ENCODE data around the gene PARN. TPM values are rescaled to one million over a fixed set of nuclear protein-coding genes. Genes with fewer than 3 reads are reported as not detected.
"Not testable (repeated sequence)": the region's sequence is repeated elsewhere in the genome, so short reads cannot be mapped to it uniquely, and the experiment has no call there.

PARN gene
- total RNA-seq, 2 donors from 2014 or later: 56.1 to 68.9 TPM

GRCh38 chr16:14579266-14579665 lies 50.8 kb downstream of the PARN start:
- no peak for ATAC-seq (replicated peaks in 1 of 2)
- H3K27ac Mint-ChIP-seq: no peak overlapping the region
- H3K27me3 Mint-ChIP-seq (ENCODE audit: low read depth): no peaks in the 10 kb centered on the region
- peaks cover 5 to 22% of the 10 kb centered on the region in 2 donors for H3K36me3 Mint-ChIP-seq (ENCODE audit: insufficient read depth in 2 of 2)
- no peaks in the 10 kb centered on the region for H3K9me3 Mint-ChIP-seq
- no peaks in the 10 kb centered on the region for H3K4me1 Mint-ChIP-seq (ENCODE audit: low read depth)
- H3K4me3 Mint-ChIP-seq: no peak overlapping the region
- no peak for DNase-seq

- Mint-ChIP-seq H3K27me3 (ENCODE audit: low read depth) (no peaks in the 10 kb centered on the region), H3K4me3 (no peak overlapping the region), H3K4me1 (ENCODE audit: low read depth) (no peaks in the 10 kb centered on the region), H3K27ac (no peak overlapping the region), H3K36me3 (ENCODE audit: insufficient read depth in 2 of 2) (peaks cover 8 to 27% of the 10 kb centered on the region in 2 donors), H3K9me3 (no peaks in the 10 kb centered on the region)
- DNase-seq (no peak), ATAC-seq (replicated peaks in 1 of 2) (no peak)
These were observed 53.5 kb downstream of the PARN start for GRCh38 chr16:14576532-14576931.

- DNase-seq (no peak), ATAC-seq (replicated peaks in 1 of 2) (no peak)
- no peaks in the 10 kb centered on the region for H3K27me3 Mint-ChIP-seq (ENCODE audit: low read depth)
- H3K4me3 Mint-ChIP-seq: no peak overlapping the region
- no peaks in the 10 kb centered on the region for H3K9me3 Mint-ChIP-seq
- H3K36me3 Mint-ChIP-seq (ENCODE audit: insufficient read depth in 2 of 2): peaks cover 8 to 27% of the 10 kb centered on the region in 2 donors
- H3K4me1 Mint-ChIP-seq (ENCODE audit: low read depth): no peaks in the 10 kb centered on the region
- H3K27ac Mint-ChIP-seq: no peak overlapping the region
These were observed 54.0 kb downstream of the PARN start for GRCh38 chr16:14576069-14576468.

GRCh38 chr16:14574698-14575415 lies 55.2 kb downstream of the PARN start:
- not testable (repeated sequence) for H3K9me3 Mint-ChIP-seq; ATAC-seq (replicated peaks in 1 of 2); DNase-seq; H3K27me3 Mint-ChIP-seq (ENCODE audit: low read depth); H3K4me1 Mint-ChIP-seq (ENCODE audit: low read depth); H3K4me3 Mint-ChIP-seq
- peaks cover 8 to 27% of the 10 kb centered on the region in 2 donors for H3K36me3 Mint-ChIP-seq (ENCODE audit: insufficient read depth in 2 of 2)
- H3K27ac Mint-ChIP-seq: peak overlapping the region; percentile 19

GRCh38 chr16:14572535-14572934 lies 57.5 kb downstream of the PARN start:
- H3K27me3 Mint-ChIP-seq (ENCODE audit: low read depth): no peaks in the 10 kb centered on the region
- H3K27ac Mint-ChIP-seq: no peak overlapping the region

GRCh38 chr16:14569213-14569612 lies 60.8 kb downstream of the PARN start:
- no peak for ATAC-seq (replicated peaks in 1 of 2)
- no peak for DNase-seq
- no peak overlapping the region for H3K4me3 Mint-ChIP-seq
- peaks cover 6% of the 10 kb centered on the region for H3K4me1 Mint-ChIP-seq (ENCODE audit: low read depth)
- no peak overlapping the region for H3K27ac Mint-ChIP-seq
- peaks cover 3 to 10% of the 10 kb centered on the region in 2 donors for H3K36me3 Mint-ChIP-seq (ENCODE audit: insufficient read depth in 2 of 2)
- no peaks in the 10 kb centered on the region for H3K9me3 Mint-ChIP-seq
- H3K27me3 Mint-ChIP-seq (ENCODE audit: low read depth): no peaks in the 10 kb centered on the region

More at GRCh38 chr16:14572535-14572934, 57.5 kb downstream of the PARN start:
- ATAC-seq (replicated peaks in 1 of 2) (no peak), DNase-seq (no peak)
- Mint-ChIP-seq H3K4me1 (ENCODE audit: low read depth) (no peaks in the 10 kb centered on the region), H3K9me3 (no peaks in the 10 kb centered on the region), H3K4me3 (no peak overlapping the region), H3K36me3 (ENCODE audit: insufficient read depth in 2 of 2) (peaks cover 8 to 23% of the 10 kb centered on the region in 2 donors)

- Mint-ChIP-seq H3K9me3 (no peaks in the 10 kb centered on the region), H3K27ac (no peak overlapping the region), H3K36me3 (ENCODE audit: insufficient read depth in 2 of 2) (peaks cover 0 to 2% of the 10 kb centered on the region in 2 donors), H3K4me1 (ENCODE audit: low read depth) (peaks cover 12% of the 10 kb centered on the region), H3K4me3 (no peak overlapping the region), H3K27me3 (ENCODE audit: low read depth) (no peaks in the 10 kb centered on the region)
- DNase-seq: no peak
- no peak for ATAC-seq (replicated peaks in 1 of 2)
These were observed 63.5 kb downstream of the PARN start for GRCh38 chr16:14566599-14566998.

- no peak overlapping the region for H3K4me3 Mint-ChIP-seq
- DNase-seq (no peak), ATAC-seq (replicated peaks in 1 of 2) (no peak)
- H3K27me3 Mint-ChIP-seq (ENCODE audit: low read depth): no peaks in the 10 kb centered on the region
- H3K36me3 Mint-ChIP-seq (ENCODE audit: insufficient read depth in 2 of 2): peaks cover 0 to 2% of the 10 kb centered on the region in 2 donors
- no peak overlapping the region for H3K27ac Mint-ChIP-seq
- H3K9me3 Mint-ChIP-seq: no peaks in the 10 kb centered on the region
- peaks cover 12% of the 10 kb centered on the region for H3K4me1 Mint-ChIP-seq (ENCODE audit: low read depth)
These were observed 64.4 kb downstream of the PARN start for GRCh38 chr16:14565688-14566025.

- peak overlapping the region in 1 of 2 donors; percentile 72 for H3K4me3 Mint-ChIP-seq
- H3K27me3 Mint-ChIP-seq (ENCODE audit: low read depth): no peaks in the 10 kb centered on the region
- H3K4me1 Mint-ChIP-seq (ENCODE audit: low read depth): peaks cover 12% of the 10 kb centered on the region
- H3K36me3 Mint-ChIP-seq (ENCODE audit: insufficient read depth in 2 of 2): peaks cover 0 to under 1% of the 10 kb centered on the region in 2 donors
- peak overlapping the region; percentile 78 for H3K27ac Mint-ChIP-seq
- no peaks in the 10 kb centered on the region for H3K9me3 Mint-ChIP-seq
- ATAC-seq (replicated peaks in 1 of 2) (no peak), DNase-seq (no peak)
These were observed 65.0 kb downstream of the PARN start for GRCh38 chr16:14564861-14565687.

GRCh38 chr16:14564323-14564722 lies 65.7 kb downstream of the PARN start:
- Mint-ChIP-seq H3K4me3 (no peak overlapping the region), H3K27me3 (ENCODE audit: low read depth) (no peaks in the 10 kb centered on the region), H3K9me3 (no peaks in the 10 kb centered on the region), H3K36me3 (ENCODE audit: insufficient read depth in 2 of 2) (peaks cover 0 to 4% of the 10 kb centered on the region in 2 donors), H3K27ac (peak overlapping the region; percentile 78), H3K4me1 (ENCODE audit: low read depth) (peaks cover 12% of the 10 kb centered on the region)
- DNase-seq: no peak
- peak in 1 of 2 donors; percentile 25 for ATAC-seq (replicated peaks in 1 of 2)

- Mint-ChIP-seq H3K27ac (no peak overlapping the region), H3K36me3 (ENCODE audit: insufficient read depth in 2 of 2) (peaks cover 0 to 4% of the 10 kb centered on the region in 2 donors), H3K4me1 (ENCODE audit: low read depth) (peaks cover 12% of the 10 kb centered on the region), H3K4me3 (no peak overlapping the region), H3K9me3 (no peaks in the 10 kb centered on the region), H3K27me3 (ENCODE audit: low read depth) (no peaks in the 10 kb centered on the region)
- ATAC-seq (replicated peaks in 1 of 2) (peak in 1 of 2 donors; percentile 33), DNase-seq (no peak)
These were observed 67.2 kb downstream of the PARN start for GRCh38 chr16:14562691-14563491.

- Mint-ChIP-seq H3K27ac (no peak overlapping the region), H3K27me3 (ENCODE audit: low read depth) (no peaks in the 10 kb centered on the region), H3K4me3 (no peak overlapping the region), H3K36me3 (ENCODE audit: insufficient read depth in 2 of 2) (peaks cover 0 to 6% of the 10 kb centered on the region in 2 donors), H3K4me1 (ENCODE audit: low read depth) (peaks cover 12% of the 10 kb centered on the region), H3K9me3 (no peaks in the 10 kb centered on the region)
- no peak for DNase-seq
- no peak for ATAC-seq (replicated peaks in 1 of 2)
These were observed 69.5 kb downstream of the PARN start for GRCh38 chr16:14560523-14560922.

- Mint-ChIP-seq H3K4me3 (no peak overlapping the region), H3K9me3 (no peaks in the 10 kb centered on the region), H3K4me1 (ENCODE audit: low read depth) (peaks cover 6% of the 10 kb centered on the region), H3K27ac (peak overlapping the region; percentile 43), H3K27me3 (ENCODE audit: low read depth) (no peaks in the 10 kb centered on the region), H3K36me3 (ENCODE audit: insufficient read depth in 2 of 2) (peaks cover 0 to 9% of the 10 kb centered on the region in 2 donors)
- DNase-seq (no peak), ATAC-seq (replicated peaks in 1 of 2) (no peak)
These were observed 70.2 kb downstream of the PARN start for GRCh38 chr16:14559809-14560241.

Measured in activated T-cell treated with anti-CD3 and anti-CD28 coated beads, Interleukin-2, amount 50 U/mL, for 72 hours (primary cell).